GM18951 (cell line): ENCODE measurements around the gene ST6GALNAC4.

Experiments
- POLR2A ChIP-seq: IDR thresholded peaks from 4 replicates; pipeline ENCODE4 v1.6.1; 2011; ENCODE audit warnings: mild to moderate bottlenecking; ENCODE audit not compliant: insufficient read length, insufficient read depth; ENCODE audit errors: extremely low read depth
- in situ Hi-C: fragments of 300-500 bp; cut with MboI; formaldehyde crosslinking; loops from one replicate; pipeline ENCODE4 v1.12.0; 2022; ENCODE audit warnings: low sequenced_read_pairs, mixed read lengths, inconsistent platforms; ENCODE audit not compliant: unreplicated experiment

Gene ST6GALNAC4

GRCh38 chr9:127923046-127923445 is 6.2 kb upstream of the ST6GALNAC4 start:
- TF ChIP-seq POLR2A, result no peak
- in situ Hi-C loops, result no loop called here

DNA sequence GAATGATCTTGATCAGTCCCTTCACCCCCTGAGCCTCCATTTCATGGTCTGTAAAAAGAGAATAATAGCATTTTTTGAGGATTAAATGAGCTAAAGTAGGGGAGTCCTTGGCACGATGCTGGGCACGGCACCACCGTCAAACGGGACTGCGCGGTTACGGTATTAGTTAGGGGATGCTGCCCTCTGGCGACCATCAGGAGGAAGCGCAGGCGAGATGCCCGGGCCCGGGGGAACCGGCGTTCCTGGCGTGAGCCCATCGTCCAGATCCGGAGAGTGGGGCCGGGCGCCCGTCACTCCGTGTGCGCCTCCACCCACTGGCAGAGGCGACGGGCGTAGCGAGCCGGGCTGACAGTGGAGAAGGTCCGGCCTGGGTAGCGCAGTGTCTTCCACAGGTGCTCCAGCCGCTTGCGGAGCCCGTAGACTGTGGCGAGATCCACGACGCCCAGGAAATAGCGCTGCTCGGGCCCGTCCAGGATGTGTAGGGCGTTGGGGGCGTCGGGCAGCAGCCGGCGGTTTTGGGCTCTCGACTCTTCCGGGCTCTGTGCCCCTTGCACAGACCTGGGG is 4.8 kb upstream of the ST6GALNAC4 start:
- in situ Hi-C loops, result no loop called here
- no peak for TF ChIP-seq POLR2A

- in situ Hi-C loops, result no loop called here
- no peak for TF ChIP-seq POLR2A
Measured at GRCh38 chr9:127920794-127921193, 4.0 kb upstream of the ST6GALNAC4 start.

DNA sequence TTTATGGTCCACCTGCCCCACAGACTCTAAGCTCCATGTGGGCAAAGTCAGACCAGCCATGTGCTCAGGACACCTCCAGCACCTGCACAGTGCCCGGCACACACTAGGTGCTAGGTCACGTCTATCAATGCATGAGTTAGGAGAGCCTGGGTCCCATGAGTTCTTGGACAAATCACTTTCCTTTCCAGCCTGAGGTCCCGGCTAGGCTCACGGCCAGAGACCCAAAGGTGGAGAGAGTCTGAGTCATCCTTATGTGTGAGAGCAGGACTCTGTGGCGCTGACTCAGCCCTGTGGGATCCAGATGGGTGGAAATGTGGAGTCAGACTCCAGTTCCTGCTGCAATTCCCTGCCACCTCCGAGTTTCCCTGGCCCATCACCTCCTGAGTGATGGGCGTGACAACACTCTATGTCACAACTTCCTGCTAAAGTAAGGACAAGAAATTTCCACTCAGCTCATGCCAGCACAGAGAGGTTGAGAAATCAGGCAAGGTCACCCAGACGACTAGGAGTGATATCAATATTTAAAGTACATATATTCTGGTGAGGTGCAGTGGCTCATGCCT is 2.5 kb upstream of the ST6GALNAC4 start:
- no peak for TF ChIP-seq POLR2A
- in situ Hi-C loops, result loop anchor here (10.0 kb wide), 1 partner anchor 185 kb away; the partner anchor contains the start of gene TOR2A

- in situ Hi-C loops, result loop anchor here (10.0 kb wide), 1 partner anchor 184 kb away; the partner anchor contains the start of gene TOR2A
- no peak for TF ChIP-seq POLR2A
Measured at GRCh38 chr9:127918183-127919107, 1.6 kb upstream of the ST6GALNAC4 start.

DNA sequence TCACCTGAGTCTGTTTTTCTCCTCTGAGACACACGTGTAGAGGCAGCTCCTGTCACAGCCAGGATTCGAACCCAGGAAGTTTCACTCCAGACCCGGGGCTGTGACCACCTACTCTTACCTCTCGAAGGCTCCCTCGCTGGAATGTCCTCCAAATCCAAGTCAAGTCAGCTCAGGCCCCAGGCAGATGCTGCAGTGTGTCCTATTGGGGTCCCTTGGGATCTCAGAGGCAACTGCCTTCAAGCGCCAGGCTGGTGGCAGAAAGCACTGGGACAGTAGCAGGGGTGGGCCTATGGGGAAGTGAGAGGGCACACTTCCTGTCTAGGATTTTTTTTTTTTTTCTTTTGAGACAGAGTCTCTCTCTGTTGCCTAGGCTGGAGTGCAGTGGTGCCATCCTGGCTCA is 762 bp upstream of the ST6GALNAC4 start:
- in situ Hi-C loops, result loop anchor here (10.0 kb wide), 1 partner anchor 183 kb away; the partner anchor contains the start of gene TOR2A
- no peak for TF ChIP-seq POLR2A

- TF ChIP-seq POLR2A, result peak; percentile 56
- in situ Hi-C loops, result loop anchor here (10.0 kb wide), 1 partner anchor 181 kb away; the partner anchor contains the start of gene TOR2A
Measured at GRCh38 chr9:127915801-127916719, 781 bp downstream of the ST6GALNAC4 start.

GRCh38 chr9:127915325-127915752 is 1.5 kb downstream of the ST6GALNAC4 start:
- in situ Hi-C loops, result loop anchor here (10.0 kb wide), 1 partner anchor 181 kb away; the partner anchor contains the start of gene TOR2A
- TF ChIP-seq POLR2A, result peak; percentile 27

GRCh38 chr9:127913682-127914081 is 3.2 kb downstream of the ST6GALNAC4 start:
- no peak for TF ChIP-seq POLR2A

GRCh38 chr9:127912882-127913281 is 4.0 kb downstream of the ST6GALNAC4 start:
- in situ Hi-C loops, result loop anchor here (10.0 kb wide), 1 partner anchor 178 kb away; the partner anchor contains the start of gene TOR2A
- TF ChIP-seq POLR2A, result no peak

More at GRCh38 chr9:127913682-127914081, 3.2 kb downstream of the ST6GALNAC4 start:
- in situ Hi-C loops, result loop anchor here (10.0 kb wide), 1 partner anchor 179 kb away; the partner anchor contains the start of gene TOR2A

GRCh38 chr9:127912296-127912695 is 4.5 kb downstream of the ST6GALNAC4 start:
- in situ Hi-C loops, result loop anchor here (10.0 kb wide), 1 partner anchor 177 kb away; the partner anchor contains the start of gene TOR2A
- TF ChIP-seq POLR2A, result no peak
